ENCODE measurements around the gene CIAPIN1.
A peak's percentile ranks its signal among the peaks of the same experiment; 100 is the strongest.
"Not testable (repeated sequence)": the region's sequence is repeated elsewhere in the genome, so short reads cannot be mapped to it uniquely, and the experiment has no call there.

The CIAPIN1 gene

DNA sequence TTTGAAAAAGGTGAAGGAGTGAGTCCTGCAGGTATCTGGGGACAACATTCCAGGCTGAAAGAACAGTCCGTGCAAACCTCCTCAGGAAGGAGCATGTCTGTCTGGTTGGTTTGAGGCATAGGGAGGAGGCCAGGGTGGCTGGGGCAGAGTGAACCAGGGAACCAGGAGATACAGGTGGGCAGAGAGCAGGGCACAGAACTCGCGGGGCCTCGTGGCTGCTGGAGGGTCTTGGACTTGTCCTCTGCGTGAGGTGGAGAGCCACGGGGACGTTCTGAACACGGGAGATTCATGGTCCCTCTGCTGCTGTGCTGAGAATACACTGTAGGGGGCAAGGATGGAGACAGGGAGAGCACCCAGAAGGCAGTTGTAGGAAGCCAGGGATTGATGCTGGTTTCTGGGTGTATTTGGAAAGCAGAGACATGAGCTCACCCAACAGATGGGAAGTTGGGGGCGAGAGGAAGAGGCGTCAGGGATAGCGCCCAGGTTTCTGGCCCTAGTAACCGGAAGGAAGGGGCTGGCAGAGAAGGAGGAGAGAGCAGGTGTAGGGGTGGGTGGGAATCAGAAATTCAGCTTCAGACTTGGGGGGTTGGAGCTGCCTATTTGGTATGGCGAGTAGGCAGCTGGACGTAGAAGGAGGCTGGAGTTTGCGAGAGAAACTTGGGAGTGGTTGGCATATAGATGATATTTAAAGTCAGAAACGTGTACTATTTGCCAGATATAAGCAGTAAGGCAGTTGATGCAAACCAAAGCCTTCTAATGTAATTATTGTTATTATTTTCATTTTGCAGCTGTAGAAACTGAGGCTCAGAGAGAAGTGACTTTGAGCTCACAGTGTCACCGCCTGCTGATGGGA is 43.0 kb downstream of the CIAPIN1 start, which contains the start of gene CCL17:
CCL17 (plus strand) TSS at position 803 of the 853 bp plus-strand sequence. CDS start 9,166 bp downstream, outside the sequence.
- no peak for DNase-seq

DNA sequence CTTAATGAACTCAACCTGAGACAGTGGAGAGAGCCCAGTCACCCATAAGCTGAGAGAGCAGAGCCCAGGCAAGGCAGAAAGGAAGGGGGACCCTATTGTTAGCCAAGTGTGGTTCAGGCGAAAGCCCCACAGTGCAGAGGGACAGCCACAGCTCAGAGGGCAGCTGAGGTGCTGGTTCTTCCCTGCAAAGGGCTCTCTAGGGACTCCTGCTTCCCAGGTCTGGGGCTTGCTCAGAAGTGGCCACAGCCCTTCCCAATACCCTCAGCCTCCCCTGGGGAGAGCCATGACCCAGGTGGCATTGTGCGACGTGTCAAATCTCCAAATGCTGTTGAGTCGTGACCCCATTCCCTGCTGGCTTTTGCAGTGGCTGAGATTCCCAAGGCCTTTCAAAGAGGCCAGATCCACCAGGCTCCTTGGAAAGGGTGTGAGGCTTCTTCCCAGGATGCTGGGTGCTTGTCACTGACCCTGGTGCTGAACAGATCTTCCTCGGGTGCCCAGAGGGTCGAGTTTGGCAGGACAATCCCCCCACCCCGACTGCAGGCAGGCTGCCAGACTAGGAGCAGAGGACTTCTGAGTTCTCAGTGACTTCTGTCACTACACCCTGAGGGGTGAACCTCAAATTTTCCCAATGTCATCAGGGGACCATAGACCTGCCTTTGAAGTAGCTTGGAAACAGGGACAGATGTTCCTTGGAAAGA is 45.1 kb downstream of the CIAPIN1 start:
- no peak for DNase-seq

- not testable (repeated sequence) for DNase-seq
Observed at GRCh38 chr16:57397493-57397892, 49.7 kb downstream of the CIAPIN1 start.

DNA sequence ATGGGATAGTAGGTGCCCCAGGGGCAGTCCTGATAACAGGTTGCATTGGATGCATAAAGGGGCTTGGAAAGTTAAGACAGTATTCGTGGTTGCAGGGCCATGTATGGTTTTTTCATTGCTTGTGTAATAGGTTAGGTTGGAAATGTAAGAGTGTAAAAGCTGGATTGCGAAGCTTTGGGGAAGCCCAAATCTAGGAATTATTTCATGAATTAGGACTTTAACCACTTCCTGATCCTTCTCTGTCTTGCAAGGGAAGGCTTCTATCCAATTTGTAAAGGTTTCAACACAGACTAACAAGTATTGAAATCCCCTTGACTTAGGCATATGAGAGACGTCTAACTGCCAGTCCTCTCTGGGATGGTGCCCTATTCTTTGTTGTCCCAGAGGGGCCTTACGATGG is 50.4 kb downstream of the CIAPIN1 start:
- no peak for DNase-seq

DNA sequence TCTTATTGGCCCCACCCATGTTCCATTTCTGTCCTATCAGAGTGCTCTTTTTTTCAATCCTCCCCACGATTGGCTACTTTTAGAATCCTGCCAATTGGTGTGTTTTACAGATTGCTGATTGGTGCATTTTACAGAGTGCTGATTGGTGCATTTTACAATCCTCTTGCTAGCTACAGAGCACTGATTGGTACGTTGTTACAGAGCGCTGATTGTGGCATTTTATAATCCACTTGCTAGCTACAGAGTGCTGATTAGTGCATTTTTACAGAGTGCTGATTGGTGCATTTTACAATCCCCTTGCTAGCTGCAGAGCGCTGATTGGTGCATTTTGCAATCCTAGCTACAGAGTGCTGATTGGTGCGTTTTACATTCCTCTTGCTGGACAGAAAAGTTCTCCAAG is 52.2 kb downstream of the CIAPIN1 start:
- no peak for DNase-seq

DNA sequence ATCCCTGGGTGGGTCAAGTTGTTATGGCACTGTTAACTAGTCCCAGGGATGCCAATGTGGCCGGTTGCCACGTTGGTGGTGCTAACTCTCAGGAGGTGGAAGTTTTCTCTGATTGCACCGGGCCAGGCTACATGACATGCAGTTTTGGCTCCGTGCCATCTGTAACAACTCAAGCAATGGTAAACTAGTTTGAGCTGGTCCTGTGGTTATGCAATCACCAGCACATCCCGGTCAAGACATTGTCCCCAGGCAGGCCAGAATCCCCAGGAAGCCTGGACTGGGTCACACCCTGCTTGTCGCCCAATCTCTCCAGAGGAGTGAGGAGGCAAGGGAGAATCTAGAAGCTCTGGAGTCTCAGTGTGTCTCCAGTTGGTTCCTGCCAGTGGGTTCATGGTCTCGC is 52.7 kb downstream of the CIAPIN1 start:
- DNase-seq = peak; percentile 55

DNA sequence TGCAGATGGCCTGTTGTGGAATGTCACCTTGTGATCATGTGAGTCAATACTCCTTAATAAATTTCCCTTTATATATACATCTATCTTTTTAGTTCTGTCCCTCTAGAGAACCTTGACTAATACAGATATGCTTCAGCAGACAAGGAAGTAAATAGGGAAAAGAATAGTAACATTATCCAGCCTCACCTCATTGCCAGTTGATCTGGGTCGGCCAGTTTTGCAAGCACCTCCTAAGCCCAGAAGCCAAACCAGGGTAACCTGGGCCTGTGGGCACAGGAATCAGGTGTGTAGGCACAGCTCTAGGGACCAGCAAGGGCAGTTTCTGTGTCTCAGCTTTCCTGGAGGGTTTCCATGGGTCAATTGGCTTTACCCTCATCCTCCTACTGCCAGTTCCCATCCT is 54.5 kb downstream of the CIAPIN1 start:
- DNase-seq = peak; percentile 22

- DNase-seq = no peak
Observed at GRCh38 chr16:57391708-57392107, 55.5 kb downstream of the CIAPIN1 start.

GRCh38 chr16:57391300-57391699 is 55.9 kb downstream of the CIAPIN1 start:
- no peak for DNase-seq

DNA sequence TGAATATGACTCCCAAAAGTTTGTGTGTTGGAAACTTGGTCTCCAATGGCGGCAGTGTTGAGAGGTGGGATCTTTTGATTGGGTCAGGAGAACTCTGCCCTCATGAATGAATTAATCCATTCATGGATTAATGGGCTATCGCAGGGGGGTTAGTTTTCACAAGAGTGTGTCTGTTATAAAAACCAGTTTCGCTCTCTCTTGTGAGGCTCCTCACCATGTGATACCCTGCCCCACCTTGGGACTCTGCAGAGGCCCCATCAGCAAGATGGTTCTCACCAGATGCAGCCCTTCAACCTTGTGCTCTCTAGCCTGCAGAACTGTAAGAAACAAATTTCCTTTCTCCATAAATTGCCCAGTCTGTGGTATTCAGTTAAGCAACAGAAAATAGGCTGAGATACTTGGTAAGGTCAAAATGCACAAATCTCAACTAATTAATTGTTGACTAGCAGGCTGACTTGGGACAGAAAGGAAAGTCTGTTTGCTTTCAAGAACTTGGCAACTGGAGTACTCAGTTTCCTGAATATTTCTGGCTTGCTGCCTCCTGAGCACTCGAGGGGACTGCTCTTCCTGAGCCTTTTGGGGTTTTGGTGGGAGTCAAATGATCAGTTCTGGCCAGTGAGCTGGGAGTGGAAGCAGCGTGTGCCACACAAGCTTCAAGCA is 56.4 kb downstream of the CIAPIN1 start:
- no peak for DNase-seq

DNA sequence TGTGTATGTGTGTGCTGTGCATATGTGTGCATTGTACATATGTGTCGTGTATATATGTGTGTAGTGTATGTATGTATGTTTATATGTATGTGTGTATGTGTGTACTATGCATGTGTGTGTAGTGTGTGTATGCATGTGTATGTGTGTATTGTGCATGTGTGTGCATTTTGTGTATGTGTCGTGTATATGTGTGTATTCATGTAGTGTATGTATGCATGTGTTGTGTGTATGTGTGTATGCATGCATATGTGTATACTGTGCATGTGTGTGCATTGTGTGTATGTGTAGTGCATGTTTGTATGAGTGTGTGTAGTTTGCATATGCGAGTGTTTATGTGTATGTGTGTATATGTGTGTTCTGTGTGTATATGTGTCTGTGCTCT is 58.1 kb downstream of the CIAPIN1 start:
- no peak for DNase-seq

- DNase-seq = no peak
Observed at GRCh38 chr16:57388359-57389086, 58.7 kb downstream of the CIAPIN1 start.

- DNase-seq = no peak
Observed at GRCh38 chr16:57387598-57388354, 59.4 kb downstream of the CIAPIN1 start.

- no peak for DNase-seq
Observed at GRCh38 chr16:57386381-57386951, 60.7 kb downstream of the CIAPIN1 start.

DNA sequence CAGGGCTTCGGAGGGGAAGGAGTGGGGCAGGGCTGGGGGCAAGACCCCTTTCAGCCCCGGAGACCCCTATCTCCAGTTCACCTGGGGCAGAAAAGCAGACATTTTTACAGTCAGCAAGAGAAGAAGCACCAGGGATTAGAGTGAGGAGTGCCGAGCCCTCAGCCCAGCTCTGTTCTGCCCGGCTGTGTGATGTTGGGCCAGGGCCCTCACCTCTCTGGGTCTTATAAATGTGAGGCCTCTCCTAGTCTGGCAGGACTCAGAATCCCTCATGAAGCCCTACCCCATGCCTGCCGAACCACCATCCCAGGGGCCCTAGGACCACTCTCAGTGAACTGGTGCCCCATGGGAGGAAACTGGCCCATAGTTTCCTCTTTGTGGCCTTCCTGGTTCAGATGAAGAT is 62.1 kb downstream of the CIAPIN1 start:
- DNase-seq = no peak

DNA sequence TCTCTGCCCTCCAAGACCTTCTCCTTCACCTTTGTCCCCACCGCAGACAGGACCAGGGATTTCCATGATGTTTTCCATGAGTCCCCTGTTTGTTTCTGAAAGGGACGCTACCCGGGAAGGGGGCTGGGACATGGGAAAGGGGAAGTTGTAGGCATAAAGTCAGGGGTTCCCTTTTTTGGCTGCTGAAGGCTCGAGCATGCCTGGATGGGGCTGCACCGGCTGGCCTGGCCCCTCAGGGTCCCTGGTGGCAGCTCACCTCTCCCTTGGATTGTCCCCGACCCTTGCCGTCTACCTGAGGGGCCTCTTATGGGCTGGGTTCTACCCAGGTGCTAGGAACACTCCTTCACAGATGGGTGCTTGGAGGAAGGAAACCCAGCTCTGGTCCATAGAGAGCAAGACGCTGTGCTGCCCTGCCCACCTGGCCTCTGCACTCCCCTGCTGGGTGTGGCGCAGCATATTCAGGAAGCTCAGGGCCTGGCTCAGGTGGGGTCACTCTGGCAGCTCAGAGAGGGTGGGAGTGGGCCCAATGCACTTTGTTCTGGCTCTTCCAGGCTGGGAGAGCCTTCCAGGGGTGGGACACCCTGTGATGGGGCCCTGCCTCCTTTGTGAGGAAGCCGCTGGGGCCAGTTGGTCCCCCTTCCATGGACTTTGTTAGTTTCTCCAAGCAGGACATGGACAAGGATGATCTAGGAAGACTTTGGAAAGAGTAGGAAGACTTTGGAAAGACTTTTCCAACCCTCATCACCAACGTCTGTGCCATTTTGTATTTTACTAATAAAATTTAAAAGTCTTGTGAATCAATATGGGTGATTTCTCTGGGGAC is 62.7 kb downstream of the CIAPIN1 start:
- DNase-seq = no peak

DNA sequence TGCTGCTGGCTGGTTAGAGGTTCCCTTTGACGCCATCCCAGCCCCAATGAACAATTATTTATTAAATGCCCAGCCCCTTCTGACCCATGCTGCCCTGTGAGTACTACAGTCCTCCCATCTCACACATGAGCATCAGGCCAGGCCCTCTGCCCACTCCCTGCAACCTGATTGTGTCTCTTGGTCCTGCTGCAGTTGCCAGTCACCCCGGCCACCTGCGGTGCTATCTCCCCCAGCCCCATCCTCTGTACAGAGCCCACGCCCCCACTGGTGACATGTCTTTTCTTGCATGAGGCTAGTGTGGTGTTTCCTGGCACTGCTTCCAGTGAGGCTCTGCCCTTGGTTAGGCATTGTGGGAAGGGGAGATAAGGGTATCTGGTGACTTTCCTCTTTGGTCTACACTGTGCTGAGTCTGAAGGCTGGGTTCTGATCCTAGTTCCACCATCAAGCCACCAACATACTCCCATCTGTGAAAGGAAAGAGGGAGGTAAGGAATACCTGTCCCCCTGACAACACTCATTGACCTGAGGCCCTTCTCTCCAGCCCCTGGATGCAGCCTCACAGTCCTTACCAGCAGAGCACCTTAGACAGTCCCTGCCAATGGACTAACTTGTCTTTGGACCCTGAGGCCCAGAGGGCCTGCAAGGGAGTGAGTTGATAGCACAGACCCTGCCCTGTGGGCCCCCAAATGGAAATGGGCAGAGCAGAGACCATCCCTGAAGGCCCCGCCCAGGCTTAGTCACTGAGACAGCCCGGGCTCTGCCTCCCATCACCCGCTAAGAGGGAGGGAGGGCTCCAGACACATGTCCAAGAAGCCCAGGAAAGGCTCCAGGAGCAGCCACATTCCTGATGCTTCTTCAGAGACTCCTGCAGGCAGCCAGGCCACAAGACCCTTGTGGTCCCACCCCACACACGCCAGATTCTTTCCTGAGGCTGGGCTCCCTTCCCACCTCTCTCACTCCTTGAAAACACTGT is 63.6 kb downstream of the CIAPIN1 start:
- DNase-seq = no peak

DNA sequence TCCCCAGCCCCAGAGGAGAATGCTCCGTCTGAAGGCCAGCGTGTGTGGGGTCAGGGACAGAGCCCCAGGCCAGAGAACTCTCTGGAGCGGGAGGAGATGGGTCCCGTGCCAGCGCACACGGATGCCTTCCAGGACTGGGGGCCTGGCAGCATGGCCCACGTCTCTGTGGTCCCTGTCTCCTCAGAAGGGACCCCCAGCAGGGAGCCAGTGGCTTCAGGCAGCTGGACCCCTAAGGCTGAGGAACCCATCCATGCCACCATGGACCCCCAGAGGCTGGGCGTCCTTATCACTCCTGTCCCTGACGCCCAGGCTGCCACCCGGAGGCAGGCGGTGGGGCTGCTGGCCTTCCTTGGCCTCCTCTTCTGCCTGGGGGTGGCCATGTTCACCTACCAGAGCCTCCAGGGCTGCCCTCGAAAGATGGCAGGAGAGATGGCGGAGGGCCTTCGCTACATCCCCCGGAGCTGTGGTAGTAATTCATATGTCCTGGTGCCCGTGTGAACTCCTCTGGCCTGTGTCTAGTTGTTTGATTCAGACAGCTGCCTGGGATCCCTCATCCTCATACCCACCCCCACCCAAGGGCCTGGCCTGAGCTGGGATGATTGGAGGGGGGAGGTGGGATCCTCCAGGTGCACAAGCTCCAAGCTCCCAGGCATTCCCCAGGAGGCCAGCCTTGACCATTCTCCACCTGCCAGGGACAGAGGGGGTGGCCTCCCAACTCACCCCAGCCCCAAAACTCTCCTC is 64.5 kb downstream of the CIAPIN1 start:
- no peak for DNase-seq
